ENCODE measurements around the gene PRIM2.
"Not testable (repeated sequence)": the region's sequence is repeated elsewhere in the genome, so short reads cannot be mapped to it uniquely, and the experiment has no call there.

The PRIM2 gene

DNA sequence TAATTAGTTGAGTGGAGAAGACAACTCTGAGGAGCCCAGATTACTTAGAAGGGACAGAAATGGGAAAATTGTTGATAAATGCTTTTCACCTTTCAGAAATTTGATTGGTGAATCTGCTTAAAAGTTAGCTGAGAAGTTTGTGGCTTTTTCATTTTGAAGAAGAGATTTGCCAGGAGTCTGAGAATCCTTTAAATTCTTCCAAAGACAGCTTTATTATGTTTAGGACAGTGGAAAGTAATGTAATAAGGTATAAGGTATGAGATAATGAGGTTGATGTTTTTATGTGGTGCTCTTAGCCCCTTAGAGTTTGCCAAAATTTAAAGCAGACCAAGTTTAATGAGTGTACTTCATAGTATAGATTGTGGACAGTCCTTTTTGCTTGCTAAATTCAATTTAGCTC, 42.3 kb downstream of the PRIM2 start:
- H3K9me3 Mint-ChIP-seq; H3K4me3 Mint-ChIP-seq; ATAC-seq (ENCODE audit: low read depth); H3K36me3 Mint-ChIP-seq; DNase-seq (ENCODE audit: low spot score in 2 of 2); H3K4me1 Mint-ChIP-seq; H3K27ac Mint-ChIP-seq; H3K27me3 Mint-ChIP-seq: not testable (repeated sequence)

- not testable (repeated sequence) for H3K4me1 Mint-ChIP-seq; H3K9me3 Mint-ChIP-seq; H3K27me3 Mint-ChIP-seq; H3K27ac Mint-ChIP-seq; H3K4me3 Mint-ChIP-seq; DNase-seq (ENCODE audit: low spot score in 2 of 2); ATAC-seq (ENCODE audit: low read depth)
- peaks cover 13% of the 10 kb centered on the region for H3K36me3 Mint-ChIP-seq
These were observed 44.9 kb downstream of the PRIM2 start for GRCh38 chr6:57362340-57362739.

GRCh38 chr6:57365076-57365583, 47.7 kb downstream of the PRIM2 start:
- not testable (repeated sequence) for H3K4me3 Mint-ChIP-seq; DNase-seq (ENCODE audit: low spot score in 2 of 2); H3K4me1 Mint-ChIP-seq; ATAC-seq (ENCODE audit: low read depth); H3K27ac Mint-ChIP-seq; H3K9me3 Mint-ChIP-seq; H3K27me3 Mint-ChIP-seq
- peaks cover 13% of the 10 kb centered on the region for H3K36me3 Mint-ChIP-seq

DNA sequence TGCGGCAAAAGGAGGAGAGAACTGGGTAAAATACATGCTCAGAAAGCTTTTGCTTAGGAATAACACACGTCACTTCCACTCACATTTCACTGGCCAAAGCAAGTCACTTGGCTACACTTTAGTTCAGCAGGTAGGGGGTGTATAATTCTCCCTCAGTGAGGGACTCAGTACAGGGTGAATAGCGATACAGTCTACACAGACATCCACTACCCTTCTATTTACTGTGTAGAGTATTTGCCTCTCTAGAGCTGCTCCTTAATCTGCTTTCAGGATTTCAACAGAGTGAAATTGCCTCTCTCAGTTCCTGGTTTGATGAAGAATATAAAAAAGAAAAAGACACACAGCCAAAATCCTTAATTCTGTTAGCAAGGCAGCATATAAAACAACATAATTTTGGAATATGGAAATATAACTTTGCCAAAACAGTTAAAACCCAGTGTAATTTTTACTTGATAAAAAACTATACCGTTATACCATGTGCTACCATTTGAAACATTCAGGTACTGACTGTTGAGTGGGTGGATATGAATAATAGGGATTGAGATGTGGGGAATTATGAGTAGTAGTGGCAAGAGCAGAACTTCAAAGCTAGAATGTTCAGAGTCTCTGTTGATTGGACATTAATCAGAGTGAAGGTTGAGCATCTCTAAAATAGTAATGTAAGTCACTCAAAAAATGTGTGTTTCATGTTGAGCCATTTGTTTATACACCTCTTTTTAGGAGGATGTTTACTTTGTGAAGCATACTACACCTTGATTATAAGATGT, 51.7 kb downstream of the PRIM2 start:
- Mint-ChIP-seq H3K36me3 (peaks cover 11% of the 10 kb centered on the region), H3K27ac (peak overlapping the region; percentile 73)
- not testable (repeated sequence) for H3K9me3 Mint-ChIP-seq; ATAC-seq (ENCODE audit: low read depth); H3K4me1 Mint-ChIP-seq; H3K27me3 Mint-ChIP-seq; DNase-seq (ENCODE audit: low spot score in 2 of 2); H3K4me3 Mint-ChIP-seq

GRCh38 chr6:57371779-57372178, 54.3 kb downstream of the PRIM2 start:
- not testable (repeated sequence) for DNase-seq (ENCODE audit: low spot score in 2 of 2); H3K36me3 Mint-ChIP-seq; ATAC-seq (ENCODE audit: low read depth); H3K4me1 Mint-ChIP-seq; H3K9me3 Mint-ChIP-seq; H3K27ac Mint-ChIP-seq; H3K4me3 Mint-ChIP-seq; H3K27me3 Mint-ChIP-seq

DNA sequence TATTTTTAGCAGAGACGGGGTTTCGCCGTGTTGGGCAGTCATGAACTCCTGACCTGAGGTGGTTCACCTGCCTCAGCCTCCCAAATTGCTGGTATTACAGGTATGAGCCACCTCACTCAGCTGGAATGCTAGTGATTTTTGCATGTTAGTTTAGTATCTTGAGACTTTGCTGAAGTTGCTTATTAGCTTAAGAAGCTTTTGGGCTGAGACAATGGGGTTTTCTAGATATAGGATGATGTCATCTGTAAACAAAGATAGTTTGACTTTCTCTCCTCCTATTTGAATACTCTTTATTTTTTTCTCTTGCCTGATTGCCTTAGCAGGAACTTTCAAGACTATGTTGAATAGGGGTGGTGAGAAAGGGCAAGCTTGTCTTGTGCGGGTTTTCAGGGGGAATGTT, 57.3 kb downstream of the PRIM2 start:
- not testable (repeated sequence) for H3K9me3 Mint-ChIP-seq; H3K27me3 Mint-ChIP-seq; ATAC-seq (ENCODE audit: low read depth); H3K27ac Mint-ChIP-seq; DNase-seq (ENCODE audit: low spot score in 2 of 2); H3K4me1 Mint-ChIP-seq; H3K4me3 Mint-ChIP-seq
- H3K36me3 Mint-ChIP-seq = peaks cover 13% of the 10 kb centered on the region

- not testable (repeated sequence) for H3K9me3 Mint-ChIP-seq; H3K4me1 Mint-ChIP-seq; H3K27ac Mint-ChIP-seq; H3K4me3 Mint-ChIP-seq; ATAC-seq (ENCODE audit: low read depth); DNase-seq (ENCODE audit: low spot score in 2 of 2); H3K27me3 Mint-ChIP-seq
- H3K36me3 Mint-ChIP-seq = peaks cover 21% of the 10 kb centered on the region
These were observed 58.7 kb downstream of the PRIM2 start for GRCh38 chr6:57376083-57376482.

- H3K9me3 Mint-ChIP-seq; DNase-seq (ENCODE audit: low spot score in 2 of 2); H3K27me3 Mint-ChIP-seq; H3K4me3 Mint-ChIP-seq; ATAC-seq (ENCODE audit: low read depth): not testable (repeated sequence)
- H3K4me1 Mint-ChIP-seq = peaks cover 14% of the 10 kb centered on the region
- peaks cover 32% of the 10 kb centered on the region for H3K36me3 Mint-ChIP-seq
- H3K27ac Mint-ChIP-seq = peak overlapping the region; percentile 64
These were observed 71.7 kb downstream of the PRIM2 start for GRCh38 chr6:57389038-57389592.

- not testable (repeated sequence) for H3K4me3 Mint-ChIP-seq; H3K9me3 Mint-ChIP-seq; DNase-seq (ENCODE audit: low spot score in 2 of 2); ATAC-seq (ENCODE audit: low read depth); H3K27ac Mint-ChIP-seq; H3K27me3 Mint-ChIP-seq
- peaks cover 18% of the 10 kb centered on the region for H3K4me1 Mint-ChIP-seq
- peaks cover 42% of the 10 kb centered on the region for H3K36me3 Mint-ChIP-seq
These were observed 73.4 kb downstream of the PRIM2 start for GRCh38 chr6:57390818-57391217.

DNA sequence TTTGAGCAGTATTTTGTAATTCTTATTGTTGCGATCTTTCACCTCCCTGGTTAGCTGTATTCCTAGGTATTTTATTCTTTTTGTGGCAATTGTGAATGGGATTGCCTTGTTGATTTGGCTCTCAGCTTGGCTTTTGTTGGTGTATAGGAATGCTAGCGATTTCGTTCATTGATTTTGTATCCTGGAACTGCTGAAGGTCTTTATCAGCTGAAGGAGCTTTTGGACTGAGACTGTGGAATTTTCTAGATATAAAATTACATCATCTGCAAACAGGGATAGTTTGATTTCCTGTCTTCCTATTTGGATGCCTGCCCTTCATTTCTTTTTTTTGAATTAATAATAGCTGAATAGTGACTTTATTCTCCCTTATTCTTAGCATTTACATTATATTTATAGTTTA, 74.6 kb downstream of the PRIM2 start:
- ATAC-seq (ENCODE audit: low read depth); DNase-seq (ENCODE audit: low spot score in 2 of 2): not testable (repeated sequence)
- H3K36me3 Mint-ChIP-seq = peaks cover 46% of the 10 kb centered on the region

GRCh38 chr6:57419341-57419740, 101.9 kb downstream of the PRIM2 start:
- not testable (repeated sequence) for DNase-seq (ENCODE audit: low spot score in 2 of 2); H3K27ac Mint-ChIP-seq; H3K4me3 Mint-ChIP-seq; H3K9me3 Mint-ChIP-seq; ATAC-seq (ENCODE audit: low read depth); H3K27me3 Mint-ChIP-seq
- Mint-ChIP-seq H3K4me1 (peaks cover 19% of the 10 kb centered on the region), H3K36me3 (peaks cover 14% of the 10 kb centered on the region)

More for the DNA sequence above, 74.6 kb downstream of the PRIM2 start:
- H3K27me3 Mint-ChIP-seq, H3K27ac Mint-ChIP-seq, H3K4me3 Mint-ChIP-seq, H3K9me3 Mint-ChIP-seq: not testable (repeated sequence)
- H3K4me1 Mint-ChIP-seq = peaks cover 18% of the 10 kb centered on the region

- H3K36me3 Mint-ChIP-seq = peaks cover 6% of the 10 kb centered on the region
- H3K4me1 Mint-ChIP-seq = peaks cover 22% of the 10 kb centered on the region
- H3K27ac Mint-ChIP-seq = no peak overlapping the region
- H3K4me3 Mint-ChIP-seq = no peak overlapping the region
- ATAC-seq (ENCODE audit: low read depth) (no peak), DNase-seq (ENCODE audit: low spot score in 2 of 2) (no peak)
- no peaks in the 10 kb centered on the region for H3K9me3 Mint-ChIP-seq
- H3K27me3 Mint-ChIP-seq = no peaks in the 10 kb centered on the region
These were observed 104.1 kb downstream of the PRIM2 start for GRCh38 chr6:57421503-57421902.

DNA sequence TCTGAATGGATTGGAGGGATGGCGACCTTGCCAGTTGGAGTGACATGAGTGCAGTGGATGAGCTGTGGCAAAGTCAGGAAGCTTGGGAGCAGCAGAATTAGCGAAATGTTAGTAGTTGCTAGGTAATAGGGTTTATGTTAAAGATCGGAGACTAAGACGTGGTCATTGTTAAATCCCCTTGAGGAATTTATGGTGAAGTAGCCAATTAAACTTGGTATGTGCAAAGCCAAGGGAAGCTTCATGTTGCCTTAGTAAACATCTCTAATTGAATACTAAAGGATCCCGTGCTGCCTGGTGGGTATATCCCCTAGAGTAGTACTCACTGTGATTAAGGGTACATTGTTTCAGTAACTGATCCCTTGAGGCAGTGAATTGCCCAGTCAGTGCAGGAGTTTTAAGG, 106.0 kb downstream of the PRIM2 start:
- H3K27ac Mint-ChIP-seq = no peak overlapping the region
- H3K4me3 Mint-ChIP-seq = no peak overlapping the region
- H3K4me1 Mint-ChIP-seq = peaks cover 22% of the 10 kb centered on the region
- H3K36me3 Mint-ChIP-seq = no peaks in the 10 kb centered on the region
- no peaks in the 10 kb centered on the region for H3K9me3 Mint-ChIP-seq
- no peak for DNase-seq (ENCODE audit: low spot score in 2 of 2)
- no peak for ATAC-seq (ENCODE audit: low read depth)
- H3K27me3 Mint-ChIP-seq = no peaks in the 10 kb centered on the region

GRCh38 chr6:57431742-57432141, 114.3 kb downstream of the PRIM2 start:
- Mint-ChIP-seq H3K4me1 (peaks cover 27% of the 10 kb centered on the region), H3K27ac (peak overlapping the region; percentile 83)
- ATAC-seq (ENCODE audit: low read depth); H3K36me3 Mint-ChIP-seq; H3K4me3 Mint-ChIP-seq; H3K27me3 Mint-ChIP-seq; H3K9me3 Mint-ChIP-seq; DNase-seq (ENCODE audit: low spot score in 2 of 2): not testable (repeated sequence)

Measured in memory B cell (primary cell).